WTC11 (cell line): Measurements from ENCODE around the gene ZNF77. TPM values are rescaled to one million over a fixed set of nuclear protein-coding genes. Genes with fewer than 3 reads are reported as not detected.

Experiments
- CREM ChIP-seq: sonication (generic); formaldehyde crosslinking; IDR thresholded peaks from 2 replicates; pipeline ENCODE4 v1.8.1; 2022; ENCODE audit warnings: mild to moderate bottlenecking, missing genetic modification reagents, moderate library complexity
- ELF4 ChIP-seq: sonication (generic); formaldehyde crosslinking; IDR thresholded peaks from 2 replicates; pipeline ENCODE4 v1.8.1; 2022; ENCODE audit warnings: low read depth, mild to moderate bottlenecking, moderate library complexity, missing genetic modification reagents
- FOXJ3 ChIP-seq: sonication (generic); formaldehyde crosslinking; IDR thresholded peaks from 2 replicates; pipeline ENCODE4 v1.9.0; 2021; ENCODE audit warnings: missing genetic modification reagents, mild to moderate bottlenecking, borderline replicate concordance
- FOXK1 ChIP-seq: sonication (generic); formaldehyde crosslinking; IDR thresholded peaks from 2 replicates; pipeline ENCODE4 v1.8.0; 2022; ENCODE audit warnings: mild to moderate bottlenecking, moderate library complexity, missing genetic modification reagents
- JAZF1 ChIP-seq: fragments of 250-450 bp; sonication (Bioruptor Pico); IDR thresholded peaks from 2 replicates; pipeline ENCODE4 v1.9.0; 2021; ENCODE audit warnings: moderate library complexity, mild to moderate bottlenecking, inconsistent platforms
- MYBL2 ChIP-seq: sonication (generic); formaldehyde crosslinking; IDR thresholded peaks from 2 replicates; pipeline ENCODE4 v1.8.1; 2023; ENCODE audit warnings: mild to moderate bottlenecking, moderate library complexity, missing genetic modification reagents
- NFE2L1 ChIP-seq: sonication (generic); formaldehyde crosslinking; IDR thresholded peaks from 2 replicates; pipeline ENCODE4 v1.8.1; 2023; ENCODE audit warnings: missing genetic modification reagents
- NR2C2 ChIP-seq: sonication (generic); formaldehyde crosslinking; IDR thresholded peaks from 2 replicates; pipeline ENCODE4 v1.8.0; 2022; ENCODE audit warnings: mild to moderate bottlenecking, missing genetic modification reagents
- NR3C1 ChIP-seq: sonication (generic); formaldehyde crosslinking; conservative IDR thresholded peaks from 2 replicates; pipeline ENCODE4 v1.8.1; 2023; ENCODE audit warnings: low read depth, mild to moderate bottlenecking, missing genetic modification reagents
- OVOL2 ChIP-seq: fragments of 250-450 bp; sonication (Bioruptor Pico); IDR thresholded peaks from 2 replicates; pipeline ENCODE4 v1.9.0; 2021; ENCODE audit warnings: mild to moderate bottlenecking, borderline replicate concordance
- RORB ChIP-seq: fragments of 250-450 bp; sonication (Bioruptor Pico); IDR thresholded peaks from 2 replicates; pipeline ENCODE4 v1.9.0; 2021; ENCODE audit warnings: mild to moderate bottlenecking
- SOX15 ChIP-seq: fragments of 250-450 bp; sonication (Bioruptor Pico); IDR thresholded peaks from 2 replicates; pipeline ENCODE4 v1.9.0; 2021; ENCODE audit warnings: mild to moderate bottlenecking
- ZNF121 ChIP-seq: sonication (generic); formaldehyde crosslinking; IDR thresholded peaks from 2 replicates; pipeline ENCODE4 v1.8.0; 2023; ENCODE audit warnings: missing genetic modification reagents
- ZNF416 ChIP-seq: fragments of 250-450 bp; sonication (Bioruptor Pico); IDR thresholded peaks from 2 replicates; pipeline ENCODE4 v1.9.0; 2021; ENCODE audit warnings: mild to moderate bottlenecking, inconsistent platforms
- ZNF671 ChIP-seq: fragments of 250-450 bp; sonication (Bioruptor Pico); IDR thresholded peaks from 2 replicates; pipeline ENCODE4 v1.8.0; 2021; ENCODE audit warnings: mild to moderate bottlenecking
- total RNA-seq: library from RNA; stranded (reverse); gene quantifications from 3 replicates; pipeline ENCODE4 v1.2.3, GENCODE V29; 2021
- TF ChIP-seq, protein P1 (sequence below): fragments of 250-450 bp; sonication (Bioruptor Pico); IDR thresholded peaks from 2 replicates; pipeline ENCODE4 v1.8.0; 2021; ENCODE audit warnings: mild to moderate bottlenecking
- TF ChIP-seq, protein P2 (sequence below): sonication (generic); formaldehyde crosslinking; IDR thresholded peaks from 2 replicates; pipeline ENCODE4 v1.8.1; 2022; ENCODE audit warnings: missing genetic modification reagents, borderline replicate concordance
- TF ChIP-seq, protein P3 (sequence below): sonication (generic); formaldehyde crosslinking; IDR thresholded peaks from 2 replicates; pipeline ENCODE4 v1.8.1; 2022; ENCODE audit warnings: mild to moderate bottlenecking, missing genetic modification reagents, moderate library complexity, borderline replicate concordance
- TF ChIP-seq, protein P4 (sequence below): fragments of 250-450 bp; sonication (Bioruptor Pico); IDR thresholded peaks from 2 replicates; pipeline ENCODE4 v1.9.0; 2021; ENCODE audit warnings: moderate library complexity, mild to moderate bottlenecking, inconsistent platforms, borderline replicate concordance
- TF ChIP-seq, protein P5 (sequence below): sonication (generic); formaldehyde crosslinking; IDR thresholded peaks from 2 replicates; pipeline ENCODE4 v1.8.0; 2023; ENCODE audit warnings: missing genetic modification reagents
- TF ChIP-seq, protein P6 (sequence below): sonication (generic); formaldehyde crosslinking; IDR thresholded peaks from 2 replicates; pipeline ENCODE4 v1.8.1; 2023; ENCODE audit warnings: mild to moderate bottlenecking, missing genetic modification reagents, borderline replicate concordance
- TF ChIP-seq, protein P7 (sequence below): fragments of 250-450 bp; sonication (Bioruptor Pico); IDR thresholded peaks from 2 replicates; pipeline ENCODE4 v2.1.2; 2022; ENCODE audit warnings: mild to moderate bottlenecking, moderate library complexity
- TF ChIP-seq, protein P8 (sequence below): fragments of 250-450 bp; sonication (Bioruptor Pico); IDR thresholded peaks from 2 replicates; pipeline ENCODE4 v1.9.0; 2021; ENCODE audit warnings: mild to moderate bottlenecking
- TF ChIP-seq, protein P9 (sequence below): sonication (generic); formaldehyde crosslinking; IDR thresholded peaks from 2 replicates; pipeline ENCODE4 v1.8.1; 2023; ENCODE audit warnings: mild to moderate bottlenecking, missing genetic modification reagents, moderate library complexity

Gene ZNF77
- total RNA-seq, 1 experiment from 2014 or later, result 4.7 TPM

DNA sequence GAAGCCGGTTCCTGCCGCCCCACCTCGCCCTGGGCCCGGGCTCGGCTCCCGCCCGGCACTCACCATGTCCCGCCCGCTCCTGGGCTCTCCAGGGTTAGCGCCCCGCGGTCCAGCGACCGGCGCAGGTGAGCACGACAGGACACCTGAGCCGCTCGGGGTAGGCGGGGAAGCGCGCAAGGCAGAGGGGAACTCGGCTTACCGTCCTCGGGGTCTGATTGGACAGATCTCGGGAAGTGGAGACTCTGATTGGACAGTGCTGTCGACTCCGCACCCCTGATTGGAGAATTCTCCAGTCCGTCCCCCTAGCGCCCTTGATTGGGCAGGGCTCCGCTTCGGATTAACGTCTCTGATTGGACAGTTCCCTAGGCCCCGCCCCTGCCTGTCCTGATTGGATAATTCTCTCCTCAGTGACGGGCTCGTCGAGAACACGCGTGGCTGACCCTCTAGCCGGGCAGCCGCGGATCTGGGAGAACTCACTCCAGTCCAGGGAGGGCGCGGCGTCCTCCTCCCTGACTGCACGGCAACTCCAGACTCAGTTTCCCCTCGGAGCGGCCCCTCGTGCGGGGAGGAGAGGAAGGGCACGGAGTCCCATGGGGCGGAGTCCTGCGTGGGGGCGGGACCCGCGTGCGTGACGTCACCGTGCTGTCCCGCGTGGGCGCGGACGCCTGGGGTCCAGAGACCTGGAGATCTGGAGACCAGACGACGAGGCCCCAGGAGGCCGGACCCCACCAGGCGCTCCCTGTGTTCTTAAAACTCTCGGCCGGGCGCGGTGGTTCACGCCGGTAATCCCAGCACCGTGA, at the start of gene ZNF77 (continued):
- TF ChIP-seq, protein P1, sequence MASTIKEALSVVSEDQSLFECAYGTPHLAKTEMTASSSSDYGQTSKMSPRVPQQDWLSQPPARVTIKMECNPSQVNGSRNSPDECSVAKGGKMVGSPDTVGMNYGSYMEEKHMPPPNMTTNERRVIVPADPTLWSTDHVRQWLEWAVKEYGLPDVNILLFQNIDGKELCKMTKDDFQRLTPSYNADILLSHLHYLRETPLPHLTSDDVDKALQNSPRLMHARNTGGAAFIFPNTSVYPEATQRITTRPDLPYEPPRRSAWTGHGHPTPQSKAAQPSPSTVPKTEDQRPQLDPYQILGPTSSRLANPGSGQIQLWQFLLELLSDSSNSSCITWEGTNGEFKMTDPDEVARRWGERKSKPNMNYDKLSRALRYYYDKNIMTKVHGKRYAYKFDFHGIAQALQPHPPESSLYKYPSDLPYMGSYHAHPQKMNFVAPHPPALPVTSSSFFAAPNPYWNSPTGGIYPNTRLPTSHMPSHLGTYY (CRISPR knock-in tag), result 0 out of 2 replicates have a peak, but pooled peaks have one; percentile 41
- TF ChIP-seq SOX15 (CRISPR knock-in tag) (no peak), FOXK1 (CRISPR knock-in tag) (no peak), JAZF1 (CRISPR knock-in tag) (no peak), ZNF121 (CRISPR knock-in tag) (no peak), ZNF671 (CRISPR knock-in tag) (0 out of 2 replicates have a peak, but pooled peaks have one; percentile 58), RORB (CRISPR knock-in tag) (no peak), OVOL2 (no peak), FOXJ3 (CRISPR knock-in tag) (no peak), ZNF416 (CRISPR knock-in tag) (0 out of 2 replicates have a peak, but pooled peaks have one; percentile 72), MYBL2 (peak; percentile 6; the same call in 1 of the 2 replicates), CREM (no peak; the same call in none of the 2 replicates), NFE2L1 (CRISPR knock-in tag) (no peak), NR3C1 (no peak), ELF4 (no peak), NR2C2 (CRISPR knock-in tag) (no peak)
- TF ChIP-seq, protein P2, sequence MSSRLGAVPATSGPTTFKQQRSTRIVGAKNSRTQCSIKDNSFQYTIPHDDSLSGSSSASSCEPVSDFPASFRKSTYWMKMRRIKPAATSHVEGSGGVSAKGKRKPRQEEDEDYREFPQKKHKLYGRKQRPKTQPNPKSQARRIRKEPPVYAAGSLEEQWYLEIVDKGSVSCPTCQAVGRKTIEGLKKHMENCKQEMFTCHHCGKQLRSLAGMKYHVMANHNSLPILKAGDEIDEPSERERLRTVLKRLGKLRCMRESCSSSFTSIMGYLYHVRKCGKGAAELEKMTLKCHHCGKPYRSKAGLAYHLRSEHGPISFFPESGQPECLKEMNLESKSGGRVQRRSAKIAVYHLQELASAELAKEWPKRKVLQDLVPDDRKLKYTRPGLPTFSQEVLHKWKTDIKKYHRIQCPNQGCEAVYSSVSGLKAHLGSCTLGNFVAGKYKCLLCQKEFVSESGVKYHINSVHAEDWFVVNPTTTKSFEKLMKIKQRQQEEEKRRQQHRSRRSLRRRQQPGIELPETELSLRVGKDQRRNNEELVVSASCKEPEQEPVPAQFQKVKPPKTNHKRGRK (CRISPR knock-in tag), result no peak
- TF ChIP-seq, protein P3, sequence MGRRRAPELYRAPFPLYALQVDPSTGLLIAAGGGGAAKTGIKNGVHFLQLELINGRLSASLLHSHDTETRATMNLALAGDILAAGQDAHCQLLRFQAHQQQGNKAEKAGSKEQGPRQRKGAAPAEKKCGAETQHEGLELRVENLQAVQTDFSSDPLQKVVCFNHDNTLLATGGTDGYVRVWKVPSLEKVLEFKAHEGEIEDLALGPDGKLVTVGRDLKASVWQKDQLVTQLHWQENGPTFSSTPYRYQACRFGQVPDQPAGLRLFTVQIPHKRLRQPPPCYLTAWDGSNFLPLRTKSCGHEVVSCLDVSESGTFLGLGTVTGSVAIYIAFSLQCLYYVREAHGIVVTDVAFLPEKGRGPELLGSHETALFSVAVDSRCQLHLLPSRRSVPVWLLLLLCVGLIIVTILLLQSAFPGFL (CRISPR knock-in tag), result no peak
- TF ChIP-seq, protein P4, sequence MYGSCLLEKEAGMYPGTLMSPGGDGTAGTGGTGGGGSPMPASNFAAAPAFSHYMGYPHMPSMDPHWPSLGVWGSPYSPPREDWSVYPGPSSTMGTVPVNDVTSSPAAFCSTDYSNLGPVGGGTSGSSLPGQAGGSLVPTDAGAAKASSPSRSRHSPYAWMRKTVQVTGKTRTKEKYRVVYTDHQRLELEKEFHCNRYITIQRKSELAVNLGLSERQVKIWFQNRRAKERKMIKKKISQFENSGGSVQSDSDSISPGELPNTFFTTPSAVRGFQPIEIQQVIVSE, result no peak
- TF ChIP-seq, protein P5, sequence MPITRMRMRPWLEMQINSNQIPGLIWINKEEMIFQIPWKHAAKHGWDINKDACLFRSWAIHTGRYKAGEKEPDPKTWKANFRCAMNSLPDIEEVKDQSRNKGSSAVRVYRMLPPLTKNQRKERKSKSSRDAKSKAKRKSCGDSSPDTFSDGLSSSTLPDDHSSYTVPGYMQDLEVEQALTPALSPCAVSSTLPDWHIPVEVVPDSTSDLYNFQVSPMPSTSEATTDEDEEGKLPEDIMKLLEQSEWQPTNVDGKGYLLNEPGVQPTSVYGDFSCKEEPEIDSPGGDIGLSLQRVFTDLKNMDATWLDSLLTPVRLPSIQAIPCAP, result no peak
- TF ChIP-seq, protein P6, sequence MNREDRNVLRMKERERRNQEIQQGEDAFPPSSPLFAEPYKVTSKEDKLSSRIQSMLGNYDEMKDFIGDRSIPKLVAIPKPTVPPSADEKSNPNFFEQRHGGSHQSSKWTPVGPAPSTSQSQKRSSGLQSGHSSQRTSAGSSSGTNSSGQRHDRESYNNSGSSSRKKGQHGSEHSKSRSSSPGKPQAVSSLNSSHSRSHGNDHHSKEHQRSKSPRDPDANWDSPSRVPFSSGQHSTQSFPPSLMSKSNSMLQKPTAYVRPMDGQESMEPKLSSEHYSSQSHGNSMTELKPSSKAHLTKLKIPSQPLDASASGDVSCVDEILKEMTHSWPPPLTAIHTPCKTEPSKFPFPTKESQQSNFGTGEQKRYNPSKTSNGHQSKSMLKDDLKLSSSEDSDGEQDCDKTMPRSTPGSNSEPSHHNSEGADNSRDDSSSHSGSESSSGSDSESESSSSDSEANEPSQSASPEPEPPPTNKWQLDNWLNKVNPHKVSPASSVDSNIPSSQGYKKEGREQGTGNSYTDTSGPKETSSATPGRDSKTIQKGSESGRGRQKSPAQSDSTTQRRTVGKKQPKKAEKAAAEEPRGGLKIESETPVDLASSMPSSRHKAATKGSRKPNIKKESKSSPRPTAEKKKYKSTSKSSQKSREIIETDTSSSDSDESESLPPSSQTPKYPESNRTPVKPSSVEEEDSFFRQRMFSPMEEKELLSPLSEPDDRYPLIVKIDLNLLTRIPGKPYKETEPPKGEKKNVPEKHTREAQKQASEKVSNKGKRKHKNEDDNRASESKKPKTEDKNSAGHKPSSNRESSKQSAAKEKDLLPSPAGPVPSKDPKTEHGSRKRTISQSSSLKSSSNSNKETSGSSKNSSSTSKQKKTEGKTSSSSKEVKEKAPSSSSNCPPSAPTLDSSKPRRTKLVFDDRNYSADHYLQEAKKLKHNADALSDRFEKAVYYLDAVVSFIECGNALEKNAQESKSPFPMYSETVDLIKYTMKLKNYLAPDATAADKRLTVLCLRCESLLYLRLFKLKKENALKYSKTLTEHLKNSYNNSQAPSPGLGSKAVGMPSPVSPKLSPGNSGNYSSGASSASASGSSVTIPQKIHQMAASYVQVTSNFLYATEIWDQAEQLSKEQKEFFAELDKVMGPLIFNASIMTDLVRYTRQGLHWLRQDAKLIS, result no peak
- TF ChIP-seq, protein P7, sequence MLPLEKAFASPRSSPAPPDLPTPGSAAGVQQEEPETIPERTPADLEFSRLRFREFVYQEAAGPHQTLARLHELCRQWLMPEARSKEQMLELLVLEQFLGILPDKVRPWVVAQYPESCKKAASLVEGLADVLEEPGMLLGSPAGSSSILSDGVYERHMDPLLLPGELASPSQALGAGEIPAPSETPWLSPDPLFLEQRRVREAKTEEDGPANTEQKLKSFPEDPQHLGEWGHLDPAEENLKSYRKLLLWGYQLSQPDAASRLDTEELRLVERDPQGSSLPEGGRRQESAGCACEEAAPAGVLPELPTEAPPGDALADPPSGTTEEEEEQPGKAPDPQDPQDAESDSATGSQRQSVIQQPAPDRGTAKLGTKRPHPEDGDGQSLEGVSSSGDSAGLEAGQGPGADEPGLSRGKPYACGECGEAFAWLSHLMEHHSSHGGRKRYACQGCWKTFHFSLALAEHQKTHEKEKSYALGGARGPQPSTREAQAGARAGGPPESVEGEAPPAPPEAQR, result no peak
- TF ChIP-seq, protein P8, sequence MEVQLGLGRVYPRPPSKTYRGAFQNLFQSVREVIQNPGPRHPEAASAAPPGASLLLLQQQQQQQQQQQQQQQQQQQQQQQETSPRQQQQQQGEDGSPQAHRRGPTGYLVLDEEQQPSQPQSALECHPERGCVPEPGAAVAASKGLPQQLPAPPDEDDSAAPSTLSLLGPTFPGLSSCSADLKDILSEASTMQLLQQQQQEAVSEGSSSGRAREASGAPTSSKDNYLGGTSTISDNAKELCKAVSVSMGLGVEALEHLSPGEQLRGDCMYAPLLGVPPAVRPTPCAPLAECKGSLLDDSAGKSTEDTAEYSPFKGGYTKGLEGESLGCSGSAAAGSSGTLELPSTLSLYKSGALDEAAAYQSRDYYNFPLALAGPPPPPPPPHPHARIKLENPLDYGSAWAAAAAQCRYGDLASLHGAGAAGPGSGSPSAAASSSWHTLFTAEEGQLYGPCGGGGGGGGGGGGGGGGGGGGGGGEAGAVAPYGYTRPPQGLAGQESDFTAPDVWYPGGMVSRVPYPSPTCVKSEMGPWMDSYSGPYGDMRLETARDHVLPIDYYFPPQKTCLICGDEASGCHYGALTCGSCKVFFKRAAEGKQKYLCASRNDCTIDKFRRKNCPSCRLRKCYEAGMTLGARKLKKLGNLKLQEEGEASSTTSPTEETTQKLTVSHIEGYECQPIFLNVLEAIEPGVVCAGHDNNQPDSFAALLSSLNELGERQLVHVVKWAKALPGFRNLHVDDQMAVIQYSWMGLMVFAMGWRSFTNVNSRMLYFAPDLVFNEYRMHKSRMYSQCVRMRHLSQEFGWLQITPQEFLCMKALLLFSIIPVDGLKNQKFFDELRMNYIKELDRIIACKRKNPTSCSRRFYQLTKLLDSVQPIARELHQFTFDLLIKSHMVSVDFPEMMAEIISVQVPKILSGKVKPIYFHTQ (CRISPR knock-in tag), result peak; percentile 83; the same call in 1 of the 2 replicates
- TF ChIP-seq, protein P9, sequence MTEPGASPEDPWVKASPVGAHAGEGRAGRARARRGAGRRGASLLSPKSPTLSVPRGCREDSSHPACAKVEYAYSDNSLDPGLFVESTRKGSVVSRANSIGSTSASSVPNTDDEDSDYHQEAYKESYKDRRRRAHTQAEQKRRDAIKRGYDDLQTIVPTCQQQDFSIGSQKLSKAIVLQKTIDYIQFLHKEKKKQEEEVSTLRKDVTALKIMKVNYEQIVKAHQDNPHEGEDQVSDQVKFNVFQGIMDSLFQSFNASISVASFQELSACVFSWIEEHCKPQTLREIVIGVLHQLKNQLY (CRISPR knock-in tag), result no peak
